Cortex of kidney (tissue), 1 donor: ENCODE results near the gene KRT13.
"Not testable (repeated sequence)": the region's sequence is repeated elsewhere in the genome, so short reads cannot be mapped to it uniquely, and the experiment has no call there.

Experiments
- DNase-seq: peaks from one replicate; lab custom pipeline; 2025; lab: John Stamatoyannopoulos, UW

Gene KRT13

GRCh38 chr17:41505007-41505808 lies at the start of gene KRT13:
KRT13 (minus strand) TSS chr17:41505612; CDS start chr17:41505550, 62 bp downstream.
- no peak for DNase-seq

GRCh38 chr17:41553987-41554680 lies 48.7 kb upstream of the KRT13 start:
- no peak for DNase-seq

GRCh38 chr17:41553176-41553575 lies 47.8 kb upstream of the KRT13 start:
- DNase-seq: no peak

- DNase-seq: no peak
Measured at GRCh38 chr17:41552455-41552854, 47.0 kb upstream of the KRT13 start.

- no peak for DNase-seq
Measured at GRCh38 chr17:41551365-41551764, 46.0 kb upstream of the KRT13 start.

- DNase-seq: no peak
Measured at GRCh38 chr17:41549596-41550039, 44.2 kb upstream of the KRT13 start.

GRCh38 chr17:41548844-41549595 lies 43.6 kb upstream of the KRT13 start:
- no peak for DNase-seq

- no peak for DNase-seq
Measured at GRCh38 chr17:41547921-41548843, 42.8 kb upstream of the KRT13 start.

- DNase-seq: no peak
Measured at GRCh38 chr17:41547378-41547841, 42.0 kb upstream of the KRT13 start.

- no peak for DNase-seq
Measured at GRCh38 chr17:41546819-41547218, 41.4 kb upstream of the KRT13 start.

GRCh38 chr17:41545829-41546410 lies 40.5 kb upstream of the KRT13 start:
- DNase-seq: no peak

GRCh38 chr17:41544935-41545334 lies 39.5 kb upstream of the KRT13 start:
- no peak for DNase-seq

- DNase-seq: no peak
Measured at GRCh38 chr17:41544491-41544892, 39.1 kb upstream of the KRT13 start.

- DNase-seq: not testable (repeated sequence)
Measured at GRCh38 chr17:41542786-41543185, 37.4 kb upstream of the KRT13 start.

GRCh38 chr17:41542357-41542756 lies 36.9 kb upstream of the KRT13 start:
- no peak for DNase-seq

- DNase-seq: no peak
Measured at GRCh38 chr17:41540921-41541625, 35.7 kb upstream of the KRT13 start.

GRCh38 chr17:41539979-41540701 lies 34.7 kb upstream of the KRT13 start:
- no peak for DNase-seq

- DNase-seq: no peak
Measured at GRCh38 chr17:41539071-41539492, 33.7 kb upstream of the KRT13 start.

GRCh38 chr17:41538565-41538991 lies 33.2 kb upstream of the KRT13 start:
- DNase-seq: no peak

- no peak for DNase-seq
Measured at GRCh38 chr17:41537990-41538389, 32.6 kb upstream of the KRT13 start.
